GM12865 (cell line): Measurements from ENCODE around the gene CCDC40.

ENCODE experiments used
- DNase-seq: peaks from one replicate; pipeline ENCODE4 v3.0.0; 2010; ENCODE audit warnings: low read depth
- H3K4me3 ChIP-seq: 2 replicates; pipeline ENCODE4 v1.5.1; 2011; ENCODE audit warnings: mild to moderate bottlenecking, low read depth, low read length, control low read depth
- TF ChIP-seq, protein P1 (sequence below): IDR thresholded peaks from 2 replicates; pipeline ENCODE4 v1.5.1; 2011; ENCODE audit warnings: low read length, control low read depth, low read depth, inconsistent platforms; ENCODE audit not compliant: insufficient read depth; ENCODE audit errors: missing control alignments

The CCDC40 gene

DNA sequence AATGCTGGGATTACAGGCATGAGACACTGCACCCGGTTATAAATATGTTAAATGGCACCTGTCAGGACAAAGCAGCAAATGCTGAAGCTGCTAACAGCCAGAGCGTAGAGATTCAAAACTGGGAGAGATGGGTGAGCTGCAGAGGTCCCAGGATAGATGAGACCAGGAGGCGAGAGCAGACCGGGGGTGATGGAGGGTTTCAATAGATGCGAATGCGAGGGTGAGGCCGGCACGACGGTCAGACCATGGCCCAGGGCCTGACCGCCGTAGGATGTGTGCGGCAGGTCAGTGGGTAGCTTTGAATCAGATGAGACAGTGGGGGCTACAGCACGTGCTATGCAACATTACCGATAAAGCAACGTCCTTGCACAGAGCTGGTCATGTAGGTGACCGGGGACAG lies 14.3 kb downstream of the CCDC40 start:
- H3K4me3 ChIP-seq = no peak overlapping the region
- no peak for DNase-seq
- TF ChIP-seq, protein P1, sequence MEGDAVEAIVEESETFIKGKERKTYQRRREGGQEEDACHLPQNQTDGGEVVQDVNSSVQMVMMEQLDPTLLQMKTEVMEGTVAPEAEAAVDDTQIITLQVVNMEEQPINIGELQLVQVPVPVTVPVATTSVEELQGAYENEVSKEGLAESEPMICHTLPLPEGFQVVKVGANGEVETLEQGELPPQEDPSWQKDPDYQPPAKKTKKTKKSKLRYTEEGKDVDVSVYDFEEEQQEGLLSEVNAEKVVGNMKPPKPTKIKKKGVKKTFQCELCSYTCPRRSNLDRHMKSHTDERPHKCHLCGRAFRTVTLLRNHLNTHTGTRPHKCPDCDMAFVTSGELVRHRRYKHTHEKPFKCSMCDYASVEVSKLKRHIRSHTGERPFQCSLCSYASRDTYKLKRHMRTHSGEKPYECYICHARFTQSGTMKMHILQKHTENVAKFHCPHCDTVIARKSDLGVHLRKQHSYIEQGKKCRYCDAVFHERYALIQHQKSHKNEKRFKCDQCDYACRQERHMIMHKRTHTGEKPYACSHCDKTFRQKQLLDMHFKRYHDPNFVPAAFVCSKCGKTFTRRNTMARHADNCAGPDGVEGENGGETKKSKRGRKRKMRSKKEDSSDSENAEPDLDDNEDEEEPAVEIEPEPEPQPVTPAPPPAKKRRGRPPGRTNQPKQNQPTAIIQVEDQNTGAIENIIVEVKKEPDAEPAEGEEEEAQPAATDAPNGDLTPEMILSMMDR = no peak

DNA sequence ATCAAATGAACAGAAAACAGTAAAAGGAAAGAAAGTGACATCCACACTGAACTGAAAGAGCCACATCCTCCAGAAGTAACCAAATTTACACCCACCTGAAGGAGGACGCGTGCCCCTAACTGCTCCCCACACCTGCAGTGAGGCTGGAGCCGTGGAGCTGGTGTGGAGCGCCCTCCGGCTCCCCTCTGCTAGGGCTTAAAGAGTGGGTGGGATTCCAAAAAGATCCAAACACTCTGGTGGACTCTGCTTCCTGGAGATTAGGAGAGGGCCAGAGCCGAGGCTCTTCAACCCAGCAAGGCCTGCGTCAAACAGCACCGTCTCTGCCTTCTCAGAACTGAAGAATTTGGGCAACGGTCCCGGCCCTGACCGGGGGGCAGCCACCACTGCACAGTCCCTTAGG lies 15.2 kb downstream of the CCDC40 start:
- TF ChIP-seq, protein P1 = no peak
- no peak for DNase-seq
- H3K4me3 ChIP-seq = no peak overlapping the region

DNA sequence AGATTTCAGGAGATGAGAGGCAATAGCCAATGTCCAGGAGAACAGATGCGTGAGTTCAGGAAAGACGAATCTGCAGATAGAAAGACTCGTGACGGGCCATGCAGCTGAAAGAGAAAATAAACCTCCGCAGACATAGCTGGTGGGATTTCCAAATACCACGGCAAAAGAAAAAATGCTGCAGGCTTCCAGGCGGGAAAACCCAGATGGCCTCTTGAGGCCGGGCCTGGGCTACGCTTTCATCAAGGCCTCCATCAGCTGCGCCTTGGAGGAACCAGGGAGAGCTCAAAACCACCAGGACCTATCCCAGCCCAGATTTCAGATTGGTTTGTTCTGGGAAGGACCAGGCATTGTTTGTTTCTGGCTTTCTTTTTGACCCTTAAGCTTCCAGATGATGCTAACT lies 16.7 kb downstream of the CCDC40 start:
- no peak for DNase-seq
- H3K4me3 ChIP-seq = no peak overlapping the region

DNA sequence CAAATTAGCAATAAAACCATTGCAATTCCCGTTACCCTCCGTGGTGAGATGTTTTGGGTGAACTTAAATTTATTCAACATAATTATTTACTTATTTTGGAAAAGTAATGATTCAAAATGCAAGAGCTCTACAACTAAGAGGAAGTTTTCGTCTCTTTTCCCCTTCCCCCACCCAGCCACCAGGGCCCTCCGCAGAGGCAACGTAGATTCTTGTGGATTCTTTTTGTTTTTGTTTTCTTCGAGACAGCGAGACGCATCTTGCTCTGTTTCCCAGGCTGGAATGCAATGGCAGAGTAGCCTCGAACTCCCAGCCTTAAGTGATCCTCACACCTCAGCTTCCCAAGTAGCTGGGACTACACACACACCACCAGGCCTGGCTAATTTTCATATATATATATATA lies 19.2 kb downstream of the CCDC40 start:
- no peak overlapping the region for H3K4me3 ChIP-seq
- DNase-seq = no peak
- TF ChIP-seq, protein P1 = no peak

More for the DNA sequence above, 16.7 kb downstream of the CCDC40 start:
- TF ChIP-seq, protein P1 = no peak

DNA sequence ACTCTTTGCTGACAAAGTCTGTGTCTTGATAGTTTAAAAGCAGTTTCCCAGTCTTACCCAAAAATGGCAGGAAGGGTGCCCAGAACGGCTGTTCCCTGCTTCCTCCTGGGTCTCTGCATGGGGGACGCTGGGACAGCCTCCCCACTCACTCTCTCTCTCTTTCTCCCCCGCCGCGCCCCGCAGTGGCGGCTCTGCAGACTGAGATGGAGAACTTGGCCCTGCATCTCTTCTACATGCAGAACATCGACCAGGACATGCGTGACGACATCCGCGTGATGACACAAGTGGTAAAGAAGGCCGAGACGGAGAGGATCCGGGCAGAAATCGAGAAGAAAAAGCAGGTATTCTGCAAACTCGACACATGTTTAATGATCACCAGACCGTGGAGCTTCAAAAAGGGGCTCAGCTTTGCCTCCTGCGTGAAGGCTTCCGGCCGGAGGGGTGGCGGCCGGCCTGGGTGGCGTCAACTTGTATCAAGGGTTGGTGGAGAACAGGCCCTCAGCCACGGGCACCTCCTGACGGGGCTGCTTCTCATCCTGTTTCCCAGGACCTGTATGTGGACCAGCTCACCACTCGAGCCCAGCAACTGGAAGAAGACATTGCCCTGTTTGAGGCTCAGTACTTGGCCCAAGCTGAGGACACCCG lies 22.0 kb downstream of the CCDC40 start:
- TF ChIP-seq, protein P1 = no peak
- no peak for DNase-seq
- H3K4me3 ChIP-seq = no peak overlapping the region

DNA sequence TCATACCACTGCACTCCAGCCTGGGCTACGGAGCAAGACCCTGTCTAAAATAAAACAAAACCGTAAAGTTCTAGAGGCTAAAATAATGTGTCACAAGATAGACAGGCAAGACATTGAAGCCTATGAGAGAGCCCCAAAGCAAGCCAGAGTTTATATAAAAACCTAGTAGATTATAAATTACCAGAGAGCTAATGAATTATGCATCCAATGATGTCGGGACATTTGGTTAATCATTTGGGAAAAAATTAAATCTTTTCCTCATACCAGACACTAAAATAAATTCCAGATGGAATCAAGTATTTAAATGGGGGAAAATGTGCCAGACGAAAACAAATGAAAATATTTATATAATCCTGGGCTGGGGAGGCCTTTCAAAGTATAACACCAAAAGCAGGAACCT lies 24.2 kb downstream of the CCDC40 start:
- TF ChIP-seq, protein P1 = no peak
- DNase-seq = no peak
- H3K4me3 ChIP-seq = no peak overlapping the region

DNA sequence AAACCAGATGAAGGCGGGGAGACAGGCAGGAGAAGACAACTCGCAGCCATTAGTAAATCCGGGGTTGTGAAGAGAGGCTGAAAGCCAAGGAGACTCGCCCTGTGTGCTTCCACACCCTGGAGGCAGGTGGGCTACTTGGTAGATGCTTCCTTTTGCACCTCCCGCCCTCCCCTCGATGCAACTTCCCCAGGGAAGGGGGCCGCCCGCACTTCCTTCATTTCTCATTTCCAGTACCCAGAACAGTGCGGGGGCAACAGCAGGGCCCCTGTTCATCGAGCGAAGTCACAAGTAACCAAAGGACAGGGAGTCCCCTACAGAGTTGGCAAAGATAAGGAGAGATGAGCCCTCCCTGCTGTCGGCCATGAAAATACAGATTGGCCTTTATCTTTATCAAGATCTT lies 25.0 kb downstream of the CCDC40 start:
- DNase-seq = no peak
- TF ChIP-seq, protein P1 = no peak
- no peak overlapping the region for H3K4me3 ChIP-seq
